ENCODE results near the gene DTNBP1.

DTNBP1 gene

DNA sequence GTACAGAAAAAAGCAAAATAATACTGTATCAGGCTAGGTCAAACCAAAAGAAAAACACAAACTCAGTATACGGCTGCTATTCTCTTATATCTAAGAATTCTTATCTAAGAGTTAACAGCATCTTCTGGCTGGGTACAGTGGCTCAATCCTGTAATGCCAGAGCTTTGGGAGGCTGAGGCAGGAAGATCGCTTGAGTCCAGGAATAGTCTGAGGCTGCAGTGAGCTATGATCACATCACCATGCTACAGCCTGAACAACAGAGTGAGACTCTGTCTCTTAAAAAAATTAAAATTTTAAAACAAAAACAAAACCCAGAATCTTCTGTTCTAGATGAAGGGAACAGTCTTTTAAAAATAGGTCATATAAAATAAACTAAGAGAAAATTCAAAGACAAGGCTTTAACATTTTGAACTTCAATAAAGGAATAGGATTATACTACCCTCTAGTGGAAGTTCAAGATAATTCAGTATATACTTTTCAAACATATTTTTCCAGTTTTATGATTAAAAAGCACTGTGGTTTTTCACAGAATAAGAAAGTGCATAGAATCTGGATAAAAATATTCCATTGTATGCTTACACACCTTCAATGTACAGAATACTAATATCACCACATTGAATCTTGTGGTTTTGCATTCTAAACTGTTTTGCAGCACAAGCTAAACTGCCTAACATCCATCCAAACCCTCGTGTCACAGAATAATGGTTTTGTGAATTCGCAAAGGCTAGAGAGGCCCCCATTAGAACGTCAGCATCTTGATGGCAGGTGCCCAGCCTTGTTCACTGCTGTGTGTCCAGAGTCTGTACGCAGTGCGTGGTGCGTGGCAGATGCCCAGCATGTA, 39.3 kb downstream of the DTNBP1 start:
- peak in 1 of 2 experiments; percentile 31 for DNase-seq

- no peak for DNase-seq
These were observed 40.6 kb downstream of the DTNBP1 start for GRCh38 chr6:15622045-15622740.

DNA sequence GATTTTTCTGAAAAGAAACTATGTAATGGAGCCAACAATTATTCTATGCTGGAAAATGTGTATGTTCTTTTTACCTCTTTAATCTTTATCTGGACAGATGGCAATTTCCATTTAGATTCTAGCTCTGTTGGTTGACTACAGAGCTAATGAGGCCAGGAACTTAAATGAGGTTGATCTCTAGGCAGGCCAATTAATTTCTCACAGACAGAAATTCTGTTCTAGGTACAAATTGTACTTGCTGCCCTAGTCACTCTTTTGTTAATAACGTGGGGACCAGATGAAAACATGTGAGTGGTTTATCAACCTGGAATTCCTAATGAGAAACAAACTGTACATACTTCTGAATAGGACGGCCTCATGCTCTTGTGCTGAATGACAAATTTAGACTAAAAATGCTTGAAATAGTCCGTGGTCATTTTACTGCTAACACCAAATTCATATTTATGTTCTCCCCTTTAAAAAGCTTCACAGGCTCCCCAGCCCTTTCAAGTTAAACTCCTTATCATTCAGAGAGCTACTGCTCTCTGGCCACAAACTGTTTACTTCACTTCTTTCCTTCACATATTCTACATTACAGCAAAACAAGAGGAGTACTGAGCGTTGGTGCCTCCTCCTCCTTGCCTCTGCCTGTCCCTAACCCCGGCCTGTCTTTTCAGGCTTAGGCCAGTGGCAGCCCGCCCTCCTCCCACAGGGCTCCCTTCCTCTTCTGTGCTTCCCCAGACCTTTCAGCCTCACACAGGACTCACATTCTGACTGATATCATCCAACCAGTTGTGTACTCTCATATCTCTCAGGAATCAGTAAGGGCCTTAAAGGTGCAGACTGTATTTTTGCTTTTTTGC, 41.4 kb downstream of the DTNBP1 start:
- peak in 1 of 2 experiments; percentile 5 for DNase-seq

GRCh38 chr6:15620611-15621010, 42.2 kb downstream of the DTNBP1 start:
- DNase-seq, result no peak

- no peak for DNase-seq
These were observed 43.5 kb downstream of the DTNBP1 start for GRCh38 chr6:15619330-15619729.

GRCh38 chr6:15618685-15619084, 44.1 kb downstream of the DTNBP1 start:
- no peak for DNase-seq

- no peak for DNase-seq
These were observed 46.6 kb downstream of the DTNBP1 start for GRCh38 chr6:15616261-15616660.

DNA sequence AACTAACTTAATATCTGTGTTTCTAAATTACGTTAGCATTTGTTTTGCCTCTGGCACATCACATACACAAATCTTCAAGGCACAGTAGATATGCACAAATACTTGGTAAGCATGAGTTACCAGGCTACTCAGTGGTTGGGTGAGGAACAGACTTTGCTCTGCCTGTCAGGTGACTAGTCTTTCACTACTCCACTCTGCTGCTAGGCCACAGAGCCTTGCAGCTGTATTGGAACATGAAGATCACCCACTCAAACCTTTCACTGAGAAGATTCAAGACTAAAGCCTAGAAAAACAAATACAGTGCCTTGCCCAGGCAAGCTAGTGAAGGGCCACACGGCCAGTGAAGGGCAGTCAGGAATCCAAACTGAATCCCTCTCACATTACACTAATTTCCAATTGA, 47.0 kb downstream of the DTNBP1 start:
- peak in 1 of 2 experiments; percentile 6 for DNase-seq

DNA sequence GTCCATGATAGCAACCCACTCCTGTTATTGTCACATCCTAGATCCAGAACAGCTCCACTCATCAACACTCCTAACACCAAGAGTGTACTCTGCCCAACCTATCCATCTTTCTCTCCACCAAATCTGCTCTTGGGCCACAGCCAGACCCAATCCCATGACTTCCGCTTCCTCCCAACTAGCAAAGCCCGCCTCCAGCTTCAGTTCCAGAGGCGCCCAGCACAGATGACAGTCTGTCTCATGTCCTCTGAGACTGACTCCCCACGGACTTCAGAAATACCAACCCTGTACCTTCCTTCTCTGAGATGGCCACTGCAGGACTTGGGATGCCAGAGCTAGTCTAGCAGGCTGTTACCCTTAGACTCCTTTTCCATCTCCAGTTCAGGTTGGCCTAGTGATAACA, 48.6 kb downstream of the DTNBP1 start:
- DNase-seq, result no peak

- DNase-seq, result no peak
These were observed 54.4 kb downstream of the DTNBP1 start for GRCh38 chr6:15608396-15608795.

DNA sequence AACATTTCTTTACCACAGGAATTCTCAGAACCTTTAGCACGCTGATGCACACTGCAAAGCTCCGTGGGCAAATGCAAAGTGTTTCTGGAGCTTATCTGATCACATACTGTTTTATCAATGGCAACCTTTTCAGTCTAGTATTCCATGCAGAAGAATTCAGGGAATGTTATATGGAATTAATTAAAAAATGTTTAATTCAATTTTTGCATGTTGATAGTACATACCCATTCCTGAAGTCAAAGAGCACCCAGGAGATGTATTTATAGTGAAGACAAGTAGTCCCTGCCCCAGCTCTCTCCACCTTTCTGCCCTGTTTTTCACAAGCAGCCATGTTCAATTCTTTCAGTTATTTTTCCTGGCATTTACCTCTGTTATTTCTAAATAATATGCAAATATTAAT, 55.2 kb downstream of the DTNBP1 start:
- DNase-seq, result no peak

- DNase-seq, result no peak
These were observed 56.5 kb downstream of the DTNBP1 start for GRCh38 chr6:15606347-15606746.

DNA sequence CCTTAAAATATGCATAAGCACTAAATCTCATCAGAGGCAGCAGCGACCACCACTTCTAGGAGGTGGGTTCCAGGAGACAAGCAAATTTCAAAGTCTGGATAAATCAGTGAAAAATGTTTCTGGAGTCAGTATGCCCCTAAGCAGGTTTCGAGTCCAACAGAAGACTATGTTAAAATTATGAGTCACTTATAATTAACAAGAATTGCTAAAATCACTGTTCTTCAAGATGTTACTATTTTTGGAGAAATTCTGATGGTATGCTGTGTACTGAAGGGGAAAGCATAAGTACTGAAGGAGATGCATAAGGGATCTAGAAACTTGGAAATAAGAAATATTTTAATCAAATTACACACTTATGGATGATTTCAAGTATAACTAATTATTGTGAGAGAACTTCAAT, 58.0 kb downstream of the DTNBP1 start:
- no peak for DNase-seq

DNA sequence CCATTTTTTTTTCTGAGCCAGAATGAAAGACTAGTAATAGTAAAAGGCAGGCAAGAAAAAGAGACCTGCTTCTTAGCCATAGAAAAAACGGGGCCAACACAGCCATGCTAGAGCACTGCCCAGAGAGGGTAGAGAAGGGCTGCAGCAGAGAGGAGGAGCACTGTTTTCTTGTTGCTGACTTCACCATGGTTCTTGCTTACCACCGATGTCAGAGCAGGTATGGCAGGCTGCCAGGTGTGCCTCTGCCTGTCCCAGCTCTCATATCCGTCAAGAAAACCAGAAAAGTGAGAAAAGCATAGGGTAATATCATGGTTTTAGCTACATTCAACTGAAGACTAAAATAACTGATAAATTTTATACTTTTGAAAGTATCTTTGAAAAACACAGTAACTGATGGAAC, 60.7 kb downstream of the DTNBP1 start:
- DNase-seq, result no peak

DNA sequence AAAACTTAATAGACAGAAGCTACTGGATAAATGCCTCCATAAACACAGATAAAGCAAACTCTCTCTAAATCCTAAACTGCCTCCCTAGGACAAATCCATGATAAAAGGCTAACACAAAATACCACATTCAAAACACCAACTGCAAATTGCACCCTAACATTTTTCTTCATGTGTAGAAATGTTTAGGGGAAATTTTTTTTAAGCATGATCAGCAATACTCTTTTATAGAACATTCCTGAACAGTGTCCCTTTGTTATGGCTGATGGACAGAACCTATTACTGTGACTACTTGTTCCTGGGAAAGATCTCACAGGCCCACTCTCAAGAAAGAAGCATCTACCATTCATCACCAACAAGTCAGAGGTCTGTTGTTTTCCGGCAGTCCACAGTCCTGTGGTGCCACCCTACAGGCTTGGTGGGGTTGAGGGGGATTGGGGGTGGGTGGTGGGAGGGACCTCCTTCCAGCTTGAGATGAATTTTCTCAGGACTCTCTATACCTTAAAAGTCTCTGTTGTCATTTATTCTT, 64.5 kb downstream of the DTNBP1 start:
- no peak for DNase-seq

GRCh38 chr6:15596186-15596896, 66.5 kb downstream of the DTNBP1 start:
- no peak for DNase-seq

DNA sequence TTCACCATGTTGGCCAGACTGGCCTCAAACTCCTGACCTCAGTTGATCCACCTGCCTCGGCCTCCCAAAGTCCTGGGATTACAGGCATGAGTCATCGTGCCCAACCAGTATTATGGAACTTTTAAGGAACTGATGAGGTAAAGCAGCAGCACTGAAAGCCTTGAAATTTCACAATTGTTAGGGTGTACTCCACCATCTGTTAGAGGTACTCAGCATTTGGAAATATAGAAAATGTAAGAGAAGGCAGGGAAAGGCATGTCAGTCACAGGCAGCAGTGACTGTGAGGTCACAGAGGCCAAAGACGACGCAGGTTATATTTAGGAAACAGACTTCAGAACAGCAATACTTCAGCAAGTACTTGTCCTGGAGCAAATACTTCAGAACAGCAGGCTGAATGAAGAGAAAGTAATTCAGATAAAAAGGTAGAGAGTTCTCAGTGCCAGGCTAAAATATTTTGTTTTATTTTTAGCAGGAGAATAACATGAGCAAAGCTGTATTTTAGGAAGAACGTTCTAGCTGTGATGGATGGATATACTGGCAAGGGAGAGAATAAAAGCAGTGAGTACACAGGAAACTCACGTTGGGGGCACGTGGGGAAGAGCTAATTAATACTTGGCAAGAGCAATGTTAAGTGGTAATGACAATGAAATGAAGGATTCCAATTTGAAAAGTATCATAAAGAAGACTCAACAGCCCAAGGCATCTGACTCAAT, 67.2 kb downstream of the DTNBP1 start:
- DNase-seq, result no peak

- DNase-seq, result no peak
These were observed 68.1 kb downstream of the DTNBP1 start for GRCh38 chr6:15594512-15595259.

GRCh38 chr6:15593798-15594197, 69.0 kb downstream of the DTNBP1 start:
- DNase-seq, result no peak

GRCh38 chr6:15592610-15593009, 70.2 kb downstream of the DTNBP1 start:
- DNase-seq, result no peak

All from NCI-H526 (cell line).